Measurements from ENCODE around the gene ESPL1. TPM values are rescaled to one million over a fixed set of nuclear protein-coding genes. Genes with fewer than 3 reads are reported as not detected.
A peak's percentile ranks its signal among the peaks of the same experiment; 100 is the strongest.

The ESPL1 gene
- polyA plus RNA-seq, 1 experiment: 7.3 TPM

DNA sequence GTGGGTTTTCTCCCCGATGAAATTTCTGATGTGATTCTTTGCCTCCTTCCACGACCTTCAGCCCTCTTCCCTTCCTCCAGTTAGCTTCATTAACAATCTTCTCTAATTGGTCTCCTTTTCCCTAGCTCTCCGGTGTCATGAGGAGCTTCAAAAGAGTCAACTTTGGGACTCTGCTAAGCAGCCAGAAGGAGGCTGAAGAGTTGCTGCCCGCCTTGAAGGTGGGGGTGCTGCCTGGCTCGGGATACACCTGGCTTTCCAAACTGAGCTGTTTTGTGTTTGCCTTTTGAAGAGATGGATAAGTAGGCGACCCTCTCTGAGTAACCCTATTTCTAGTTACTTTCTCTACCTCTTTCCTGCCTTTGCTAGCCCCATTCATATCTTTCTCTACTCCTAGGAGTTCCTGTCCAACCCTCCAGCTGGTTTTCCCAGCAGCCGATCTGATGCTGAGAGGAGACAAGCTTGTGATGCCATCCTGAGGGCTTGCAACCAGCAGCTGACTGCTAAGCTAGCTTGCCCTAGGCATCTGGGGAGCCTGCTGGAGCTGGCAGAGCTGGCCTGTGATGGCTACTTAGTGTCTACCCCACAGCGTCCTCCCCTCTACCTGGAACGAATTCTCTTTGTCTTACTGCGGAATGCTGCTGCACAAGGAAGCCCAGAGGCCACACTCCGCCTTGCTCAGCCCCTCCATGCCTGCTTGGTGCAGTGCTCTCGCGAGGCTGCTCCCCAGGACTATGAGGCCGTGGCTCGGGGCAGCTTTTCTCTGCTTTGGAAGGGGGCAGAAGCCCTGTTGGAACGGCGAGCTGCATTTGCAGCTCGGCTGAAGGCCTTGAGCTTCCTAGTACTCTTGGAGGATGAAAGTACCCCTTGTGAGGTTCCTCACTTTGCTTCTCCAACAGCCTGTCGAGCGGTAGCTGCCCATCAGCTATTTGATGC is 797 bp downstream of the ESPL1 start:
- no peaks in the 10 kb centered on the region for H3K36me3 ChIP-seq (ENCODE audit: control insufficient read depth, insufficient read depth, low read length)
- CTCF ChIA-PET: interaction anchor here (0.7 to 6.7 kb wide), 13 partner anchors 8 to 198 kb away, joined by 3 to 68 read pairs (median 4); a partner anchor contains a TSS
- peak overlapping the region; percentile 78 for H3K4me3 ChIP-seq (ENCODE audit: low read depth, low read length)
- POLR2A ChIA-PET: interaction anchor here (0.6 kb wide), 1 partner anchor 8 kb away, joined by 7 read pairs; no protein-coding TSS in a partner anchor
- TF ChIP-seq, protein P1, sequence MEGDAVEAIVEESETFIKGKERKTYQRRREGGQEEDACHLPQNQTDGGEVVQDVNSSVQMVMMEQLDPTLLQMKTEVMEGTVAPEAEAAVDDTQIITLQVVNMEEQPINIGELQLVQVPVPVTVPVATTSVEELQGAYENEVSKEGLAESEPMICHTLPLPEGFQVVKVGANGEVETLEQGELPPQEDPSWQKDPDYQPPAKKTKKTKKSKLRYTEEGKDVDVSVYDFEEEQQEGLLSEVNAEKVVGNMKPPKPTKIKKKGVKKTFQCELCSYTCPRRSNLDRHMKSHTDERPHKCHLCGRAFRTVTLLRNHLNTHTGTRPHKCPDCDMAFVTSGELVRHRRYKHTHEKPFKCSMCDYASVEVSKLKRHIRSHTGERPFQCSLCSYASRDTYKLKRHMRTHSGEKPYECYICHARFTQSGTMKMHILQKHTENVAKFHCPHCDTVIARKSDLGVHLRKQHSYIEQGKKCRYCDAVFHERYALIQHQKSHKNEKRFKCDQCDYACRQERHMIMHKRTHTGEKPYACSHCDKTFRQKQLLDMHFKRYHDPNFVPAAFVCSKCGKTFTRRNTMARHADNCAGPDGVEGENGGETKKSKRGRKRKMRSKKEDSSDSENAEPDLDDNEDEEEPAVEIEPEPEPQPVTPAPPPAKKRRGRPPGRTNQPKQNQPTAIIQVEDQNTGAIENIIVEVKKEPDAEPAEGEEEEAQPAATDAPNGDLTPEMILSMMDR (IDR thresholded peaks at IDR 0.05; ENCODE audit: insufficient read depth, low read depth, low read length): no peak
- no peaks in the 10 kb centered on the region for H3K27me3 ChIP-seq (ENCODE audit: control insufficient read depth, insufficient read depth, low read length)
- DNase-seq (ENCODE audit: low read depth): no peak

DNA sequence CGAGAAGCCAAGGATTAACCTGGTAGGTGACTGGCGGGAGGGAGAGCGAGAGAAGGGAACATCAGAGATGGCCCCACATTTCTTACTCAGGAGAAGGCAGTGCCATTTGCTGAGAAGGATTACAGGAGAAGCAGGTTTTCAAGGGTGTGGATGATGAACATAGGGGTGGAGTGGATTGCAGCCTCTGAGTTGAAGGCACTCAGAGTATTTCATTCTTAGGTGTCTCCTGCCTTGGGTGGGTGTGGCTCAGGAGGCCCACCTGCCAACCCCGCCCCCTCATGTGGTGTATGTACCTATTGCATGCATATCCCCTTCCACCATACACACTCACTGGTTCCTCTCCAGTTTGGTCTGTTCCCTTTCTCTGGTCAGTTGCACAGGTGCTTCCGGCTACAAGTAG is 6.3 kb downstream of the ESPL1 start:
- TF ChIP-seq, protein P1 (IDR thresholded peaks at IDR 0.05; ENCODE audit: insufficient read depth, low read depth, low read length): no peak
- no peak for DNase-seq (ENCODE audit: low read depth)
- Histone ChIP-seq H3K27me3 (ENCODE audit: control insufficient read depth, insufficient read depth, low read length) (no peaks in the 10 kb centered on the region), H3K4me3 (ENCODE audit: low read depth, low read length) (no peak overlapping the region), H3K36me3 (ENCODE audit: control insufficient read depth, insufficient read depth, low read length) (no peaks in the 10 kb centered on the region; the same call in 1 of the 2 replicates)
- ChIA-PET POLR2A (interaction anchor here (0.6 kb wide), 1 partner anchor 24 kb away, joined by 3 read pairs; no protein-coding TSS in a partner anchor), CTCF (interaction anchor here (0.6 kb wide), 1 partner anchor 33 kb away, joined by 3 read pairs; a partner anchor contains a TSS)

DNA sequence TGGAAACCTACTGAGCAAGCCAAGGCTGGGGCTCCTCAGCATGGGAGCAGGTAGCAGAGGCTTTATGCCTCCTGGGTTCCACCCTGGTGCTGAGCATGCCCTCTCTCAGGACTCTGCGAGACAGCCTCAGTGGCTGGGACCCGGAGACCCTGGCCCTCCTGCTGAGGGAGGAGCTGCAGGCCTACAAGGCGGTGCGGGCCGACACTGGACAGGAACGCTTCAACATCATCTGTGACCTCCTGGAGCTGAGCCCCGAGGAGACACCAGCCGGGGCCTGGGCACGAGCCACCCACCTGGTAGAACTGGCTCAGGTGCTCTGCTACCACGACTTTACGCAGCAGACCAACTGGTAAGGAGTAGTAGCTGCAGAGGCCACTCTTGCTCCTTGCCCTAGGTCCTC is 8.4 kb downstream of the ESPL1 start:
- CTCF ChIA-PET: interaction anchor here (1.5 to 4.5 kb wide), 3 partner anchors 8 to 64 kb away, joined by 6 to 29 read pairs (median 19); partner anchors contain the start of gene ESPL1
- Histone ChIP-seq H3K4me3 (ENCODE audit: low read depth, low read length) (no peak overlapping the region), H3K27me3 (ENCODE audit: control insufficient read depth, insufficient read depth, low read length) (no peaks in the 10 kb centered on the region), H3K36me3 (ENCODE audit: control insufficient read depth, insufficient read depth, low read length) (no peaks in the 10 kb centered on the region; the same call in 1 of the 2 replicates)
- TF ChIP-seq, protein P1 (IDR thresholded peaks at IDR 0.05; ENCODE audit: insufficient read depth, low read depth, low read length): no peak
- POLR2A ChIA-PET: no interaction called here
- no peak for DNase-seq (ENCODE audit: low read depth)

DNA sequence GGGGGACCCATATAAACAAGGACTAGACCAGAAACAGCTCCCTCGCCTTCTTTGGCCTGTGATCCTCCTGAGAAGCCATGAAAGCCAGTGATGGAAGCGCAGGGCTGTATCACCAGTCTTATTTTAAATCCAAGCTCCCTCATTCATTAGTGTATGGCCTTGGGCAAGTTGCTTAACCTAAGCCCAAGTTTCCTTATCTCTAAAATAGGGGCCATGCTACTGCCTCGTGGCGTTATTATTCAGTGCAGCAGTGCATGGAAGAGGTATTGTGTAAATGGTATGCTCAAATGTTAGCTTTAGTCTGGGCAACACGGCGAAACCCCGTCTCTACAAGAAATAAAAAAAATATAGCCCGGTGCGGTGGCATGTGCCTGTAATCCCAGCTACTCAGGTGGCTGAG is 9.9 kb downstream of the ESPL1 start:
- ChIA-PET POLR2A (no interaction called here), CTCF (interaction anchor here (0.8 to 4.5 kb wide), 6 partner anchors 9 to 119 kb away, joined by 3 to 29 read pairs (median 6); a partner anchor contains a TSS)
- TF ChIP-seq, protein P1 (IDR thresholded peaks at IDR 0.05; ENCODE audit: insufficient read depth, low read depth, low read length): no peak
- Histone ChIP-seq H3K27me3 (ENCODE audit: control insufficient read depth, insufficient read depth, low read length) (no peaks in the 10 kb centered on the region), H3K36me3 (ENCODE audit: control insufficient read depth, insufficient read depth, low read length) (peaks cover 5% of the 10 kb centered on the region), H3K4me3 (ENCODE audit: low read depth, low read length) (no peak overlapping the region)
- DNase-seq (ENCODE audit: low read depth): no peak

DNA sequence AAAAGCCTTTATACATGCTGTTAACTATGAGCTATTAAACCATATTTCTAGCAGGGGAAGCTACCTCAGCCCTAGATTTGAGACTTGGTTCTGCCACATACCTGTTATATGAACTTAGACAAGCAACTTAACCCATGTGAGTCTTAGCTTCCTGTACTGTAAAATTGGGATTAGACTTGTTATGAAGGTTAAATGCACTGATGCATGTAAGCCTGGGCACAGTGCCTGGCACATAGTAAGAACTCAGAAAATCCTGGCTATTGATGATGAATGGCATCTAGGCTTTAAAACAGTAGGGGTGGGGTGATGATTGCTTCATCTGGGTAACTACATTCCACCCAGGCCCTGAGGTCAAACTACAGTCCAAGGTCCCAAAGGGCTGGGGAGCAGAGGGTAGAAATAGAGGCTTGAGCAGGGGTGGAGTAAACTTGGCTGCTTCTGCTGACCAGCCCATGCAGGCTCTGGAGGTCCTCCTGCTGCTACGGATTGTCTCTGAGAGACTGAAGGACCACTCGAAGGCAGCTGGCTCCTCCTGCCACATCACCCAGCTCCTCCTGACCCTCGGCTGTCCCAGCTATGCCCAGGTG is 11.3 kb downstream of the ESPL1 start:
- TF ChIP-seq, protein P1 (IDR thresholded peaks at IDR 0.05; ENCODE audit: insufficient read depth, low read depth, low read length): no peak
- CTCF ChIA-PET: interaction anchor here (1.1 to 4.5 kb wide), 6 partner anchors 10 to 120 kb away, joined by 3 to 29 read pairs (median 6); partner anchors contain the start of gene ESPL1
- H3K27me3 ChIP-seq (ENCODE audit: control insufficient read depth, insufficient read depth, low read length): no peaks in the 10 kb centered on the region
- H3K36me3 ChIP-seq (ENCODE audit: control insufficient read depth, insufficient read depth, low read length): peaks cover 11% of the 10 kb centered on the region
- no peak for DNase-seq (ENCODE audit: low read depth)
- POLR2A ChIA-PET: no interaction called here
- H3K4me3 ChIP-seq (ENCODE audit: low read depth, low read length): no peak overlapping the region

All from BJ (cell line).